GM12872 (cell line): ENCODE measurements around the gene NEB.

Source experiments
- CTCF ChIP-seq: IDR thresholded peaks from 3 replicates; pipeline ENCODE4 v1.5.1; 2011; ENCODE audit warnings: low read depth, mild to moderate bottlenecking, low read length, moderate library complexity; ENCODE audit not compliant: insufficient read depth

The NEB gene

DNA sequence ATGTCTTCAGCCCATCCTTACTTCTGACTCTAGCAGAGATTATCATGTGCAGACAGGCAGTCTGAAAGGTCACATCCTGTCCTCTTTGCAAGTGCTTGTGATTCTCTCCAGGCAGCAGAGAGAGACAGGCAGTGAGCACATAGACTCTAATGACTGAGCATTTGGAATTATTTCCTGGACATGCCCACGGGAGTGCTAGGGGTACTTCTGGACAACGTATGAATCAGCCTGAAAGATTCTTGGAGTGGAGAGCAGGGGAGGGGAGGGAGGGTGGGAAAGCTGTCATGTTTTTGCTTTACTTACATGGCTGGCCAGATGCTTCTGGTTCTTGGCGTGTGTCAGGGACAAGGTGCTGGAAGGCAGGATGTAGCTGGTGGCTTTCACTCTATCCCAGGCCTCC is 174.0 kb downstream of the NEB start:
- TF ChIP-seq CTCF: no peak

DNA sequence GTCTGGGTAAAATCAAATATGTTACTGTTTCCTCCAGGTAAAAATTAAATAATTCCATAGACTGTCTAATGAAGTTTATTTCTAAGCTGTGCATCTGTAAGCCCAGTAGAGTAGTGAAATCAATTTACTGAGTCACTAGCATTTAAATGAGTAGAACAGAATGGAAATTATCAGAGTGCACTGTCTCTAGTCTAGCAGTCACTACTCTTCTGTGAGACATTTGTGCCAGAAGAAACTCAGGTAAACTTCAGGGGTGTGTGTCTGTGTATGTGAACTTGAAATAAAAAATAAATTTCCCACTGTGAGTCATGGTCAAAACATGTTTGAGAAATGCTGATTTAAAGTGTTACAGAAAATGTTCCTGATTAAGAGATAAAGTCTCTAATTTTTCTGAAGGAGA is 178.2 kb downstream of the NEB start:
- TF ChIP-seq CTCF: no peak

- no peak for TF ChIP-seq CTCF
Observed at GRCh38 chr2:151552287-151552686, 182.0 kb downstream of the NEB start.

- TF ChIP-seq CTCF: no peak
Observed at GRCh38 chr2:151551556-151551955, 182.7 kb downstream of the NEB start.

DNA sequence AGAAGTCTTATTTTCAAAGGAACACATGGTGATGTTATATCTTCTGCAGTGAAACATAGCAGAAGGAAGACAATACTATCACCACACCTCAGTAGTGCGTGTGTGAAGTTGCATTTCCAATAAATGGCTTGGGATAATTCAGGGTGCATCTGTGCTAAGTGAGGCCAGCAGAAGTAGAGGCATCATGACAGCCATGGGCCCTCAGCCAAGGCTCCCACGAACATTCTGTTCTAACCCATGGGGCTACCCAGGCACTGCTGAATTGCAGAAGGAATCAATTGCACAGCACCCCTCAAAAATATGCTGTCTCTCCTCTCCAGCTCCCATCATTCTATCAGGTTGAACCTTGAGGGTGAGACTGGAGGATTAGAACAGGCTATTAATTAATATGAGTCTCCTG is 185.1 kb downstream of the NEB start:
- TF ChIP-seq CTCF: no peak

GRCh38 chr2:151544449-151544848 is 189.8 kb downstream of the NEB start:
- no peak for TF ChIP-seq CTCF

DNA sequence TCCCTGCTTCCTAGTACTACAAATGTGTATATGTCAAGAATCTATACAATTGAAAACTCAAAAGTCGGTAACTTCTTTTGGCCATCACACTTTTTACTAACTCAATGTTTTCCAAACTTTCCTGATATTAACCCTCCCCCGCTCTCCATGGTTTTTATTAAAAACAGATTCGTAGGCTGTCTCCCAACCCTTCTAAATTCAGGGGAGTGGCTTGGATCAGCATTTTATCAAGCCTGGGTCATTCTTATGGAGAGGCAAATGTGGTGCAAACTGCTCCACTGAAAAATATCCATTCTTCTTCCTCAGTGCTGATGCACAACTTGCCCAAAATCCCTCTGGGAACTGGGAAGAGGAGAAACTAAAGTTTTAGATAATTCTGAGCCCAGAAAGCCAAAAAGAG is 190.4 kb downstream of the NEB start:
- TF ChIP-seq CTCF: no peak

GRCh38 chr2:151534001-151534400 is 200.3 kb downstream of the NEB start:
- TF ChIP-seq CTCF: no peak
